HG03342 (cell line): ENCODE measurements around the gene SELENOM.
"Not testable (repeated sequence)": the region's sequence is repeated elsewhere in the genome, so short reads cannot be mapped to it uniquely, and the experiment has no call there.

ENCODE experiments used
- ATAC-seq: cut with Tn5 transposase; IDR thresholded peaks from one replicate; pipeline ENCODE4 v1.9.1; 2021; ENCODE audit warnings: mild to moderate bottlenecking, moderate library complexity; ENCODE audit not compliant: unreplicated experiment

The SELENOM gene

GRCh38 chr22:31080848-31081649 is 26.3 kb downstream of the SELENOM start, which contains the start of gene SMTN:
Gene SMTN (plus strand): TSS chr22:31081318. CDS start chr22:31083259, 1,941 bp downstream.
- peak; percentile 55 for ATAC-seq

- no peak for ATAC-seq
These were observed 27.1 kb downstream of the SELENOM start for GRCh38 chr22:31080164-31080847.

GRCh38 chr22:31079095-31079642 is 28.2 kb downstream of the SELENOM start:
- no peak for ATAC-seq

GRCh38 chr22:31078389-31078788 is 29.0 kb downstream of the SELENOM start:
- not testable (repeated sequence) for ATAC-seq

GRCh38 chr22:31077681-31078080 is 29.7 kb downstream of the SELENOM start:
- ATAC-seq: no peak

- ATAC-seq: no peak
These were observed 31.4 kb downstream of the SELENOM start for GRCh38 chr22:31075961-31076360.

- ATAC-seq: not testable (repeated sequence)
These were observed 33.7 kb downstream of the SELENOM start for GRCh38 chr22:31073545-31074145.

- not testable (repeated sequence) for ATAC-seq
These were observed 34.2 kb downstream of the SELENOM start for GRCh38 chr22:31073125-31073524.

- not testable (repeated sequence) for ATAC-seq
These were observed 37.6 kb downstream of the SELENOM start for GRCh38 chr22:31069691-31070314.

GRCh38 chr22:31068970-31069369 is 38.4 kb downstream of the SELENOM start:
- ATAC-seq: no peak

- no peak for ATAC-seq
These were observed 43.0 kb downstream of the SELENOM start for GRCh38 chr22:31064369-31064768.

- ATAC-seq: no peak
These were observed 44.7 kb downstream of the SELENOM start for GRCh38 chr22:31062566-31063230.

- not testable (repeated sequence) for ATAC-seq
These were observed 47.7 kb downstream of the SELENOM start for GRCh38 chr22:31059663-31060062.

- ATAC-seq: no peak
These were observed 50.3 kb downstream of the SELENOM start for GRCh38 chr22:31056986-31057599.

GRCh38 chr22:31055635-31056159 is 51.7 kb downstream of the SELENOM start:
- ATAC-seq: no peak

- no peak for ATAC-seq
These were observed 52.2 kb downstream of the SELENOM start for GRCh38 chr22:31055117-31055634.
